K562 (cell line): ENCODE data around the gene MBOAT1. TPM values are rescaled to one million over a fixed set of nuclear protein-coding genes. Genes with fewer than 3 reads are reported as not detected.

Source experiments
- ATAC-seq: fragments of 200-7000 bp; cut with Tn5 transposase; 3 replicates; pipeline ENCODE4 v1.9.1; 2020; ENCODE audit warnings: moderate library complexity
- BruUV-seq: library from RNA; stranded (reverse); fragments of 400-500 nt; replicated peaks from 2 replicates; lab custom pipeline; 2021; lab: Mats Ljungman, UMichigan
- CTCF ChIA-PET: fragments of 300-600 bp; formaldehyde crosslinking; extraction: SDS; loops from one replicate; lab custom pipeline; 2021; ENCODE audit warnings: low intra/inter-chr PET ratio; lab: Yijun Ruan, JAX
- POLR2A ChIA-PET: fragments of 300-600, 350-650 bp; sonication (Branson Sonifier 250); formaldehyde crosslinking; extraction: SDS; loops from one replicate; lab custom pipeline; 2021; ENCODE audit warnings: antibody characterized with exemption, inconsistent platforms; lab: Yijun Ruan, JAX
- DNase-seq, 4 experiments: peaks; one replicate each; pipeline versions ENCODE4 v3.0.0 to v3.0.0-alpha.2; 2011 to 2018; ENCODE audit warnings: low spot score in 3 of 4, mixed read lengths in 3 of 4; ENCODE audit errors: extremely low read depth in 1 of 4
- FAIRE-seq: peaks from 2 replicates; lab custom pipeline; 2011; peaks lifted over from hg19 to GRCh38; lab: Jason Lieb, UNC
- H2AFZ ChIP-seq: 2 replicates; pipeline ENCODE4 v1.6.0; 2011; ENCODE audit warnings: low read depth, low read length, control low read depth, inconsistent platforms
- H3K27ac ChIP-seq: fragments of 200-600 bp; 3 replicates; pipeline ENCODE4 v1.8.0; 2011; ENCODE audit warnings: low read depth, mild to moderate bottlenecking, control low read depth, inconsistent platforms, low read length, moderate library complexity, mixed read lengths; ENCODE audit errors: extremely low read depth
- H3K27me3 ChIP-seq, 2 experiments: fragments of 300-600 bp in 1 of 2; 2 replicates in 1 of 2; 3 replicates in 1 of 2; pipeline versions ENCODE4 v1.6.0 to v1.8.0; 2011; ENCODE audit warnings: inconsistent platforms in 2 of 2, low read length in 2 of 2, mild to moderate bottlenecking in 1 of 2, mixed read lengths in 1 of 2, moderate library complexity in 1 of 2; ENCODE audit not compliant: control insufficient read depth in 2 of 2, insufficient read depth in 2 of 2
- H3K36me3 ChIP-seq: fragments of 300-600 bp; 3 replicates; pipeline ENCODE4 v1.8.0; 2011; ENCODE audit warnings: mild to moderate bottlenecking, low read length, inconsistent platforms; ENCODE audit not compliant: control insufficient read depth, insufficient read depth
- H3K4me1 ChIP-seq, 2 experiments: fragments of 200-600 bp in 1 of 2; replicated peaks in 1 of 2; 2 replicates in 1 of 2; 3 replicates in 1 of 2; pipeline versions ENCODE4 v1.5.1 to v1.8.0; 2011; ENCODE audit warnings: inconsistent platforms in 2 of 2, low read length in 2 of 2, mild to moderate bottlenecking in 1 of 2, mixed read lengths in 1 of 2, moderate library complexity in 1 of 2; ENCODE audit not compliant: control insufficient read depth in 2 of 2, insufficient read depth in 2 of 2
- H3K4me2 ChIP-seq: 2 replicates; pipeline ENCODE4 v1.6.1; 2011; ENCODE audit warnings: low read length, control low read depth, inconsistent platforms, mixed read lengths; ENCODE audit not compliant: insufficient read depth
- H3K4me3 ChIP-seq: fragments of 200-600 bp; sonication (generic), shearing (Covaris generic); 2 replicates; pipeline ENCODE4 v1.5.1; 2016; ENCODE audit warnings: control low read depth, inconsistent platforms
- H3K79me2 ChIP-seq: fragments of 200-600 bp; 3 replicates; pipeline ENCODE4 v1.8.0; 2011; ENCODE audit warnings: low read length, inconsistent platforms; ENCODE audit not compliant: control insufficient read depth, insufficient read depth
- H3K9ac ChIP-seq, 2 experiments: 2 replicates each; pipeline versions ENCODE4 v1.6.0 to v1.6.1; 2011; ENCODE audit warnings: low read depth in 2 of 2, low read length in 2 of 2, control low read depth in 1 of 2, inconsistent platforms in 1 of 2, mild to moderate bottlenecking in 1 of 2, mixed read lengths in 1 of 2; ENCODE audit not compliant: insufficient read depth in 1 of 2
- H3K9me1 ChIP-seq: one replicate; pipeline ENCODE4 v1.6.0; 2011; ENCODE audit warnings: inconsistent platforms, mild to moderate bottlenecking, low read length, moderate library complexity; ENCODE audit not compliant: control insufficient read depth, insufficient read depth
- H3K9me3 ChIP-seq: replicated peaks from 2 replicates; pipeline ENCODE4 v1.5.1; 2011; ENCODE audit warnings: low read depth, low read length, inconsistent platforms; ENCODE audit not compliant: control insufficient read depth, insufficient read depth
- H4K20me1 ChIP-seq: replicated peaks from 2 replicates; pipeline ENCODE4 v1.6.1; 2011; ENCODE audit warnings: low read length, inconsistent platforms, mixed read lengths; ENCODE audit not compliant: control insufficient read depth, insufficient read depth
- JUNB ChIP-seq: fragments of 450-650 bp; formaldehyde crosslinking; conservative IDR thresholded peaks from 2 replicates; pipeline ENCODE4 v1.4.0; 2020; ENCODE audit warnings: mild to moderate bottlenecking
- NCOA4 ChIP-seq: fragments of 450-650 bp; IDR thresholded peaks from 2 replicates; pipeline ENCODE4 v1.6.1; 2018; ENCODE audit warnings: mild to moderate bottlenecking; ENCODE audit not compliant: partially characterized antibody
- NR2C2 ChIP-seq, 2 experiments: fragments of 200-800 bp in 1 of 2; sonication (Bioruptor generic) in 1 of 2; sonication (generic) in 1 of 2; formaldehyde crosslinking in 1 of 2; IDR thresholded peaks; 2 replicates each; pipeline versions ENCODE4 v1.6.1 to v1.8.0; 2016 to 2022; ENCODE audit warnings: mild to moderate bottlenecking in 1 of 2, missing compliant biosample characterization in 1 of 2, missing genetic modification characterization in 1 of 2, missing genetic modification reagents in 1 of 2
- PHF21A ChIP-seq: fragments of 450-650 bp; IDR thresholded peaks from 2 replicates; pipeline ENCODE4 v1.6.1; 2017; ENCODE audit warnings: low read depth, borderline replicate concordance
- ZNF143 ChIP-seq: sonication (generic); formaldehyde crosslinking; IDR thresholded peaks from 2 replicates; pipeline ENCODE4 v1.9.0; 2022; ENCODE audit warnings: mild to moderate bottlenecking, missing genetic modification reagents
- WGBS: fragments of 100-300 bp; shearing (Covaris generic); methylation state at CpG from one replicate; pipeline ENCODE4 v1.1.6; 2016; ENCODE audit warnings: low coverage, mixed read lengths; ENCODE audit not compliant: insufficient coverage; ENCODE audit errors: missing lambda C conversion rate; 5-methylcytosine and 5-hydroxymethylcytosine counted together
- in situ Hi-C: fragments of 300-500 bp; cut with MboI; formaldehyde crosslinking; loops from 4 replicates; pipeline ENCODE4 v1.15.0; 2018; ENCODE audit warnings: inconsistent platforms, mixed read lengths
- intact Hi-C: fragments of 100-400 bp; cut with micrococcal nuclease; formaldehyde crosslinking; loops from 2 replicates; pipeline ENCODE4 v1.14.2; 2022
- polyA plus RNA-seq, 8 experiments: library from polyadenylated mRNA; depleted of rRNA in 4 of 8; stranded (reverse) in 5 of 8; unstranded in 3 of 8; fragments of >200 nt; fragmentation: Nextera tagmentation in 2 of 8; fragmentation: Illumina TruSeq in 1 of 8; extraction: Ambion mirVana in 2 of 8; extraction: Trizol in 1 of 8; gene quantifications; 2 replicates each; pipeline versions ENCODE4 v1.2.1 to v1.2.3, GENCODE V29; 2011 to 2014; ENCODE audit warnings: inconsistent platforms in 1 of 8, missing spikeins in 1 of 8
- total RNA-seq, 7 experiments: library from RNA; depleted of rRNA in 6 of 7; stranded (reverse); fragments of >200 nt in 6 of 7; fragmentation: Illumina TruSeq in 2 of 7; extraction: Trizol in 2 of 7; gene quantifications; 2 replicates each; pipeline versions ENCODE4 v1.2.1 to v1.2.3, GENCODE V29; 2011 to 2021; ENCODE audit warnings: low replicate concordance in 1 of 7
- TF ChIP-seq, protein P1 (sequence below): fragments of 450-650 bp; IDR thresholded peaks from 2 replicates; pipeline ENCODE4 v1.6.1; 2016
- TF ChIP-seq, protein P2 (sequence below): fragments of 450-650 bp; conservative IDR thresholded peaks from 2 replicates; pipeline ENCODE4 v1.6.1; 2016; ENCODE audit warnings: missing genetic modification characterization, low read depth, mild to moderate bottlenecking, control low read depth, missing compliant biosample characterization

Gene MBOAT1
- total and polyA plus RNA-seq, 9 of the 15 experiments (the other 6 are each of a cell fraction or from before 2014, with no cell fraction given) = 0.13 to 16.5 (median 10.3) TPM

DNA sequence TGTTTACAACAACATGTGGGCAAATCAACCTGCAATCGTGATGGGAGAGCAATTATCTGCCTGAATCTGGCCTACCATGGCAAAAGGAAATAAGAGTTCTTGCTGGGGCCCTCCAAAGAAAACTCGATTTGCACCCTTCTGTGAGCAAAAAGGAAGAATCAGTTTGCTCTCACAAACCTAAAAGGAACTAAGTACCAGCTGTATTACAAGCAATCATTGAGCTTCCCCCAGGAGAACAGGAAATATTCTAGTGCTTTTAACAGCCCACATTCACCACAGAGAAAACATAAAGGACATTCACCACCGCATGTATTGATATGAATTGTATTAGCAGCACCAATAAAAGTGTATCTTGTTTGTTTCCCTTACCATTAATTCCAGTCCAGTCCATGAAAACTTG lies 75.0 kb downstream of the MBOAT1 start:
- no peak for DNase-seq
- Histone ChIP-seq H3K9me1 (no peaks in the 10 kb centered on the region), H3K9me3 (no peaks in the 10 kb centered on the region), H4K20me1 (no peaks in the 10 kb centered on the region), H3K9ac (no peak overlapping the region), H2AFZ (no peak overlapping the region), H3K4me2 (no peak overlapping the region), H3K36me3 (peaks cover 4% of the 10 kb centered on the region; the same call in 1 of the 3 replicates), H3K4me1 (no peaks in the 10 kb centered on the region; a peak in 1 of 5 replicates), H3K79me2 (no peaks in the 10 kb centered on the region), H3K27ac (no peak overlapping the region), H3K4me3 (no peak overlapping the region), H3K27me3 (no peaks in the 10 kb centered on the region)
- intact Hi-C loops = no loop called here
- no peak for TF ChIP-seq PHF21A
- TF ChIP-seq, protein P1, sequence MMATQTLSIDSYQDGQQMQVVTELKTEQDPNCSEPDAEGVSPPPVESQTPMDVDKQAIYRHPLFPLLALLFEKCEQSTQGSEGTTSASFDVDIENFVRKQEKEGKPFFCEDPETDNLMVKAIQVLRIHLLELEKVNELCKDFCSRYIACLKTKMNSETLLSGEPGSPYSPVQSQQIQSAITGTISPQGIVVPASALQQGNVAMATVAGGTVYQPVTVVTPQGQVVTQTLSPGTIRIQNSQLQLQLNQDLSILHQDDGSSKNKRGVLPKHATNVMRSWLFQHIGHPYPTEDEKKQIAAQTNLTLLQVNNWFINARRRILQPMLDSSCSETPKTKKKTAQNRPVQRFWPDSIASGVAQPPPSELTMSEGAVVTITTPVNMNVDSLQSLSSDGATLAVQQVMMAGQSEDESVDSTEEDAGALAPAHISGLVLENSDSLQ = no peak
- TF ChIP-seq ZNF143 (CRISPR knock-in tag) = no peak
- TF ChIP-seq JUNB (CRISPR knock-in tag) = no peak
- no peak for TF ChIP-seq NCOA4
- TF ChIP-seq, protein P2, sequence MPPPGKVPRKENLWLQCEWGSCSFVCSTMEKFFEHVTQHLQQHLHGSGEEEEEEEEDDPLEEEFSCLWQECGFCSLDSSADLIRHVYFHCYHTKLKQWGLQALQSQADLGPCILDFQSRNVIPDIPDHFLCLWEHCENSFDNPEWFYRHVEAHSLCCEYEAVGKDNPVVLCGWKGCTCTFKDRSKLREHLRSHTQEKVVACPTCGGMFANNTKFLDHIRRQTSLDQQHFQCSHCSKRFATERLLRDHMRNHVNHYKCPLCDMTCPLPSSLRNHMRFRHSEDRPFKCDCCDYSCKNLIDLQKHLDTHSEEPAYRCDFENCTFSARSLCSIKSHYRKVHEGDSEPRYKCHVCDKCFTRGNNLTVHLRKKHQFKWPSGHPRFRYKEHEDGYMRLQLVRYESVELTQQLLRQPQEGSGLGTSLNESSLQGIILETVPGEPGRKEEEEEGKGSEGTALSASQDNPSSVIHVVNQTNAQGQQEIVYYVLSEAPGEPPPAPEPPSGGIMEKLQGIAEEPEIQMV (tag) = no peak
- no peak for TF ChIP-seq NR2C2 (CRISPR knock-in tag; IDR thresholded peaks at IDR 0.05)
- TF ChIP-seq NR2C2 (tag; IDR thresholded peaks at IDR 0.05) = no peak
- ChIA-PET CTCF (no interaction called here), POLR2A (interaction anchor here (0.7 kb wide), 1 partner anchor 30 kb away, joined by 3 read pairs; no protein-coding TSS in a partner anchor)
- 40% methylated on average over 3 of the region's 3 CpGs for WGBS
- ATAC-seq = no peak
- no peak for FAIRE-seq
- in situ Hi-C loops = no loop called here
- BruUV-seq = no TSS peak
